22Rv1 (cell line): ENCODE results near the gene SYTL2.

Source experiments
- CTCF ChIP-seq: fragments of 450-650 bp; IDR thresholded peaks from 2 replicates; pipeline ENCODE4 v1.5.1; 2017; ENCODE audit warnings: mild to moderate bottlenecking
- ZFX ChIP-seq: fragments of 450-650 bp; IDR thresholded peaks from 2 replicates; pipeline ENCODE4 v1.6.1; 2017; ENCODE audit warnings: antibody characterized with exemption, borderline replicate concordance

- TF ChIP-seq CTCF (no peak), ZFX (no peak)
Observed at GRCh38 chr11:85799142-85799541, 11.8 kb downstream of the SYTL2 start.
